Neural cell (in vitro differentiated cells): ENCODE data around the gene PTPRN2. TPM values are rescaled to one million over a fixed set of nuclear protein-coding genes. Genes with fewer than 3 reads are reported as not detected.

Source experiments
- H2AFZ ChIP-seq: fragments of 200-600, 300-800 bp; sonication (generic), shearing (Covaris generic); 2 replicates; pipeline ENCODE4 v1.6.0; 2014; ENCODE audit warnings: low read depth, mild to moderate bottlenecking, antibody characterized with exemption, low read length, moderate library complexity
- H3F3A ChIP-seq: fragments of 200-600 bp; shearing (Covaris generic); 2 replicates; pipeline ENCODE4 v1.6.1; 2016; ENCODE audit warnings: mild to moderate bottlenecking, moderate library complexity, mixed read lengths, antibody characterized with exemption, low read length; ENCODE audit not compliant: insufficient read depth, poor library complexity, severe bottlenecking
- H3K27ac ChIP-seq: fragments of 200-600, 300-800 bp; sonication (generic), shearing (Covaris generic); 2 replicates; pipeline ENCODE4 v1.5.1; 2014; ENCODE audit warnings: mild to moderate bottlenecking, low read length, moderate library complexity
- H3K27me3 ChIP-seq: fragments of 300-800, 200-600 bp; sonication (generic), shearing (Covaris generic); 2 replicates; pipeline ENCODE4 v1.6.0; 2014; ENCODE audit warnings: mild to moderate bottlenecking, low read depth, low read length, moderate library complexity; ENCODE audit not compliant: insufficient read depth
- H3K36me3 ChIP-seq: fragments of 300-800, 200-600 bp; sonication (generic), shearing (Covaris generic); 2 replicates; pipeline ENCODE4 v1.5.1; 2014; ENCODE audit warnings: mild to moderate bottlenecking, antibody characterized with exemption, low read length, moderate library complexity; ENCODE audit not compliant: insufficient read depth
- H3K4me2 ChIP-seq: fragments of 300-800, 200-600 bp; sonication (generic), shearing (Covaris generic); 2 replicates; pipeline ENCODE4 v1.6.0; 2014; ENCODE audit warnings: mild to moderate bottlenecking, low read length
- H3K4me3 ChIP-seq: fragments of 300-800, 200-600 bp; sonication (generic), shearing (Covaris generic); 2 replicates; pipeline ENCODE4 v1.5.1; 2014; ENCODE audit warnings: mild to moderate bottlenecking, low read length, moderate library complexity
- H3K79me2 ChIP-seq: fragments of 200-600 bp; shearing (Covaris generic); replicated peaks from 2 replicates; pipeline ENCODE4 v1.6.0; 2014; ENCODE audit warnings: mild to moderate bottlenecking, low read length, moderate library complexity; ENCODE audit not compliant: insufficient read depth
- H3K9ac ChIP-seq: fragments of 300-800, 200-600 bp; sonication (generic), shearing (Covaris generic); 2 replicates; pipeline ENCODE4 v1.6.1; 2016; ENCODE audit warnings: mild to moderate bottlenecking, low read length, mixed read lengths
- H3K9me2 ChIP-seq: fragments of 200-600 bp; shearing (Covaris generic); 2 replicates; pipeline ENCODE4 v1.6.1; 2016; ENCODE audit warnings: mild to moderate bottlenecking, low read length, mixed read lengths; ENCODE audit not compliant: insufficient read depth
- H3K9me3 ChIP-seq: fragments of 200-600, 300-800 bp; sonication (generic), shearing (Covaris generic); 2 replicates; pipeline ENCODE4 v1.6.1; 2016; ENCODE audit warnings: mild to moderate bottlenecking, mixed run types, low read length, moderate library complexity, mixed read lengths
- H4K20me1 ChIP-seq: fragments of 200-600 bp; shearing (Covaris generic); 2 replicates; pipeline ENCODE4 v1.6.1; 2016; ENCODE audit warnings: mild to moderate bottlenecking, mixed run types; ENCODE audit not compliant: insufficient read depth
- CTCF ChIP-seq: fragments of 450-650 bp; IDR thresholded peaks from 2 replicates; pipeline ENCODE4 v1.5.1; 2014; ENCODE audit warnings: antibody characterized with exemption, mild to moderate bottlenecking, moderate library complexity; ENCODE audit not compliant: poor library complexity, severe bottlenecking
- EP300 ChIP-seq: fragments of 450-650 bp; conservative IDR thresholded peaks from 2 replicates; pipeline ENCODE4 v1.6.1; 2014; ENCODE audit warnings: antibody characterized with exemption, mild to moderate bottlenecking, moderate library complexity; ENCODE audit not compliant: poor library complexity, severe bottlenecking
- EZH2 ChIP-seq: fragments of 200-600, 300-800 bp; shearing (Covaris generic), sonication (generic); IDR thresholded peaks from 2 replicates; pipeline ENCODE4 v1.6.1; 2014; ENCODE audit warnings: antibody characterized with exemption, low read length, borderline replicate concordance, mild to moderate bottlenecking; ENCODE audit not compliant: insufficient read depth, poor library complexity, severe bottlenecking
- MXI1 ChIP-seq: fragments of 450-650 bp; conservative IDR thresholded peaks from 2 replicates; pipeline ENCODE4 v1.6.1; 2014; ENCODE audit warnings: antibody characterized with exemption, mild to moderate bottlenecking; ENCODE audit not compliant: poor library complexity, severe bottlenecking
- POLR2AphosphoS5 ChIP-seq: IDR thresholded peaks from 2 replicates; pipeline ENCODE4 v1.6.1; 2012
- RAD21 ChIP-seq: fragments of 450-650 bp; conservative IDR thresholded peaks from 2 replicates; pipeline ENCODE4 v1.6.1; 2014; ENCODE audit warnings: antibody characterized with exemption, mild to moderate bottlenecking, moderate library complexity
- REST ChIP-seq: IDR thresholded peaks from 2 replicates; pipeline ENCODE4 v1.6.1; 2012; ENCODE audit warnings: borderline replicate concordance
- SMC3 ChIP-seq: fragments of 450-650 bp; conservative IDR thresholded peaks from 2 replicates; pipeline ENCODE4 v1.6.1; 2014; ENCODE audit warnings: antibody characterized with exemption, mild to moderate bottlenecking, moderate library complexity; ENCODE audit not compliant: poor library complexity
- TAF1 ChIP-seq: IDR thresholded peaks from 2 replicates; pipeline ENCODE4 v1.6.1; 2012; ENCODE audit warnings: low read depth
- polyA plus RNA-seq: library from polyadenylated mRNA; depleted of rRNA; stranded (reverse); fragments of >200 nt; gene quantifications from 2 replicates; pipeline ENCODE4 v1.2.3, GENCODE V29; 2014

The PTPRN2 gene
- polyA plus RNA-seq, 1 donor from 2014 or later = 31.0 TPM

GRCh38 chr7:157890921-157891401, 696.7 kb downstream of the PTPRN2 start:
- Histone ChIP-seq H3K79me2 (no peaks in the 10 kb centered on the region), H4K20me1 (no peaks in the 10 kb centered on the region), H3K4me3 (no peak overlapping the region), H3K4me2 (no peak overlapping the region), H3K27me3 (no peaks in the 10 kb centered on the region), H3K9me2 (no peaks in the 10 kb centered on the region), H2AFZ (no peak overlapping the region), H3K27ac (no peak overlapping the region), H3K36me3 (no peaks in the 10 kb centered on the region), H3K9me3 (no peaks in the 10 kb centered on the region), H3F3A (no peaks in the 10 kb centered on the region), H3K9ac (no peak overlapping the region)
- TF ChIP-seq REST = no peak
- TF ChIP-seq POLR2AphosphoS5 = no peak
- TF ChIP-seq MXI1 = no peak
- no peak for TF ChIP-seq SMC3

GRCh38 chr7:157889480-157889879, 698.1 kb downstream of the PTPRN2 start:
- Histone ChIP-seq H3K79me2 (no peaks in the 10 kb centered on the region), H3F3A (no peaks in the 10 kb centered on the region), H3K27me3 (no peaks in the 10 kb centered on the region), H3K9ac (no peak overlapping the region), H3K36me3 (no peaks in the 10 kb centered on the region), H4K20me1 (no peaks in the 10 kb centered on the region), H3K4me3 (no peak overlapping the region), H2AFZ (no peak overlapping the region), H3K9me3 (no peaks in the 10 kb centered on the region), H3K9me2 (no peaks in the 10 kb centered on the region), H3K27ac (no peak overlapping the region), H3K4me2 (no peak overlapping the region)
- no peak for TF ChIP-seq MXI1
- TF ChIP-seq POLR2AphosphoS5 = no peak
- no peak for TF ChIP-seq RAD21
- no peak for TF ChIP-seq TAF1
- no peak for TF ChIP-seq EP300
- TF ChIP-seq SMC3 = no peak
- no peak for TF ChIP-seq EZH2
- TF ChIP-seq CTCF = no peak
- no peak for TF ChIP-seq REST
